ENCODE data around the gene PPIP5K1. TPM values are rescaled to one million over a fixed set of nuclear protein-coding genes. Genes with fewer than 3 reads are reported as not detected.
"Not testable (repeated sequence)": the region's sequence is repeated elsewhere in the genome, so short reads cannot be mapped to it uniquely, and the experiment has no call there.

Gene PPIP5K1
- total RNA-seq, 1 donor from 2014 or later, result 104 TPM

GRCh38 chr15:43545426-43545825 is 44.6 kb downstream of the PPIP5K1 start:
- no peak for DNase-seq (ENCODE audit: low spot score)

- no peak for DNase-seq (ENCODE audit: low spot score)
These were observed 45.7 kb downstream of the PPIP5K1 start for GRCh38 chr15:43544266-43544665.

GRCh38 chr15:43541785-43542184 is 48.2 kb downstream of the PPIP5K1 start:
- DNase-seq (ENCODE audit: low spot score), result no peak

GRCh38 chr15:43538091-43538490 is 51.9 kb downstream of the PPIP5K1 start:
- DNase-seq (ENCODE audit: low spot score), result no peak

- no peak for DNase-seq (ENCODE audit: low spot score)
These were observed 55.1 kb downstream of the PPIP5K1 start for GRCh38 chr15:43534897-43535296.

GRCh38 chr15:43532826-43533225 is 57.2 kb downstream of the PPIP5K1 start:
- not testable (repeated sequence) for DNase-seq (ENCODE audit: low spot score)

GRCh38 chr15:43531018-43531670 is 58.9 kb downstream of the PPIP5K1 start:
- no peak for DNase-seq (ENCODE audit: low spot score)

- no peak for DNase-seq (ENCODE audit: low spot score)
These were observed 60.2 kb downstream of the PPIP5K1 start for GRCh38 chr15:43529587-43530345.

- no peak for DNase-seq (ENCODE audit: low spot score)
These were observed 60.9 kb downstream of the PPIP5K1 start for GRCh38 chr15:43529141-43529540.

- DNase-seq (ENCODE audit: low spot score), result no peak
These were observed 61.4 kb downstream of the PPIP5K1 start for GRCh38 chr15:43528542-43529007.

- DNase-seq (ENCODE audit: low spot score), result no peak
These were observed 62.0 kb downstream of the PPIP5K1 start for GRCh38 chr15:43527802-43528541.

- no peak for DNase-seq (ENCODE audit: low spot score)
These were observed 62.8 kb downstream of the PPIP5K1 start for GRCh38 chr15:43527016-43527801.

GRCh38 chr15:43526261-43526930 is 63.6 kb downstream of the PPIP5K1 start:
- no peak for DNase-seq (ENCODE audit: low spot score)

- DNase-seq (ENCODE audit: low spot score), result no peak
These were observed 64.9 kb downstream of the PPIP5K1 start for GRCh38 chr15:43525131-43525530.

GRCh38 chr15:43524254-43524845 is 65.7 kb downstream of the PPIP5K1 start:
- DNase-seq (ENCODE audit: low spot score), result no peak

GRCh38 chr15:43523646-43524045 is 66.4 kb downstream of the PPIP5K1 start:
- no peak for DNase-seq (ENCODE audit: low spot score)

GRCh38 chr15:43522247-43522646 is 67.8 kb downstream of the PPIP5K1 start:
- no peak for DNase-seq (ENCODE audit: low spot score)

GRCh38 chr15:43521419-43521818 is 68.6 kb downstream of the PPIP5K1 start:
- DNase-seq (ENCODE audit: low spot score), result no peak

- DNase-seq (ENCODE audit: low spot score), result no peak
These were observed 69.9 kb downstream of the PPIP5K1 start for GRCh38 chr15:43520138-43520537.

GRCh38 chr15:43519196-43519595 is 70.8 kb downstream of the PPIP5K1 start:
- DNase-seq (ENCODE audit: low spot score), result no peak
